HepG2 (cell line): ENCODE results near the gene FDPS. TPM values are rescaled to one million over a fixed set of nuclear protein-coding genes. Genes with fewer than 3 reads are reported as not detected.

Experiments used
- GABPA ChIP-seq, 2 experiments: IDR thresholded peaks; 2 replicates each; pipeline ENCODE4 v1.6.1; 2011 to 2016; ENCODE audit warnings: low read depth in 2 of 2, low read length in 1 of 2, missing biosample characterization in 1 of 2, missing genetic modification characterization in 1 of 2
- HOXA7 ChIP-seq: sonication (generic); formaldehyde crosslinking; IDR thresholded peaks from 2 replicates; pipeline ENCODE4 v1.8.1; 2022; ENCODE audit warnings: mild to moderate bottlenecking, missing genetic modification reagents, moderate library complexity
- MLX ChIP-seq: IDR thresholded peaks from 2 replicates; pipeline ENCODE4 v1.6.1; 2016
- NCOA2 ChIP-seq: sonication (generic); formaldehyde crosslinking; IDR thresholded peaks from 2 replicates; pipeline ENCODE4 v1.8.0; 2022; ENCODE audit warnings: inconsistent platforms
- NFYC ChIP-seq: IDR thresholded peaks from 2 replicates; pipeline ENCODE4 v1.6.1; 2016; ENCODE audit warnings: missing genetic modification reagents, missing compliant biosample characterization
- NR3C1 ChIP-seq: sonication (generic); formaldehyde crosslinking; IDR thresholded peaks from 2 replicates; pipeline ENCODE4 v1.4.0; 2020; ENCODE audit warnings: missing genetic modification reagents
- POLR2A ChIP-seq, 2 experiments: IDR thresholded peaks; 2 replicates each; pipeline ENCODE4 v1.6.1; 2011; ENCODE audit warnings: low read depth in 2 of 2, low read length in 2 of 2, mild to moderate bottlenecking in 1 of 2, moderate library complexity in 1 of 2; ENCODE audit not compliant: insufficient read depth in 1 of 2
- POLR2G ChIP-seq: fragments of 200-400 bp; formaldehyde crosslinking; IDR thresholded peaks from 2 replicates; pipeline ENCODE4 v1.6.1; 2018; ENCODE audit warnings: mild to moderate bottlenecking, low read depth, low read length, moderate library complexity
- REL ChIP-seq: sonication (generic); formaldehyde crosslinking; conservative IDR thresholded peaks from 2 replicates; pipeline ENCODE4 v1.8.0; 2022; ENCODE audit warnings: mild to moderate bottlenecking, missing genetic modification reagents, moderate library complexity
- SATB2 ChIP-seq: sonication (generic); formaldehyde crosslinking; IDR thresholded peaks from 2 replicates; pipeline ENCODE4 v1.5.0; 2020; ENCODE audit warnings: missing genetic modification reagents
- SOX13 ChIP-seq, 3 experiments: fragments of 450-650 bp in 1 of 3; sonication (generic) in 1 of 3; formaldehyde crosslinking in 1 of 3; IDR thresholded peaks in 2 of 3; conservative IDR thresholded peaks in 1 of 3; 2 replicates each; pipeline versions ENCODE4 v1.5.0 to v1.6.1; 2016 to 2020; ENCODE audit warnings: antibody characterized with exemption in 1 of 3, mild to moderate bottlenecking in 1 of 3, missing compliant biosample characterization in 1 of 3, missing genetic modification reagents in 1 of 3, moderate library complexity in 1 of 3
- SSRP1 ChIP-seq: IDR thresholded peaks from 2 replicates; pipeline ENCODE4 v1.6.1; 2016; ENCODE audit warnings: control low read depth
- TBL1XR1 ChIP-seq: fragments of 150-350 bp; IDR thresholded peaks from 2 replicates; pipeline ENCODE4 v1.6.1; 2014; ENCODE audit warnings: borderline replicate concordance, low read length; ENCODE audit not compliant: partially characterized antibody
- TCF7L2 ChIP-seq: IDR thresholded peaks from 2 replicates; pipeline ENCODE4 v1.6.1; 2011; ENCODE audit warnings: mild to moderate bottlenecking, low read depth, low read length, moderate library complexity
- ZBTB1 ChIP-seq: sonication (generic); formaldehyde crosslinking; IDR thresholded peaks from 2 replicates; pipeline ENCODE4 v1.4.0; 2020; ENCODE audit warnings: missing genetic modification reagents, borderline replicate concordance
- ZBTB42 ChIP-seq: sonication (generic); formaldehyde crosslinking; IDR thresholded peaks from 2 replicates; pipeline ENCODE4 v1.5.0; 2020; ENCODE audit warnings: mild to moderate bottlenecking, missing genetic modification reagents
- ZBTB49 ChIP-seq: sonication (generic); formaldehyde crosslinking; IDR thresholded peaks from 2 replicates; pipeline ENCODE4 v1.4.0; 2020; ENCODE audit warnings: missing genetic modification reagents, borderline replicate concordance
- ZFY ChIP-seq: sonication (generic); formaldehyde crosslinking; IDR thresholded peaks from 2 replicates; pipeline ENCODE4 v1.4.0; 2020; ENCODE audit warnings: missing genetic modification reagents
- ZNF256 ChIP-seq: sonication (generic); formaldehyde crosslinking; conservative IDR thresholded peaks from 2 replicates; pipeline ENCODE4 v1.4.0; 2020; ENCODE audit warnings: missing genetic modification reagents
- ZNF589 ChIP-seq: sonication (generic); formaldehyde crosslinking; conservative IDR thresholded peaks from 2 replicates; pipeline ENCODE4 v1.8.0; 2022; ENCODE audit warnings: mild to moderate bottlenecking, moderate library complexity, missing genetic modification reagents
- polyA plus RNA-seq, 8 experiments: library from polyadenylated mRNA; depleted of rRNA in 3 of 8; stranded (reverse) in 7 of 8; unstranded in 1 of 8; fragments of >200 nt; fragmentation: Illumina TruSeq in 4 of 8; extraction: Trizol in 4 of 8; gene quantifications; 2 replicates each; pipeline versions ENCODE4 v1.2.1 to v1.2.3, GENCODE V29; 2011 to 2016; ENCODE audit warnings: low read depth in 4 of 8, missing spikeins in 1 of 8, mixed read lengths in 1 of 8; ENCODE audit not compliant: insufficient read depth in 1 of 8
- total RNA-seq, 5 experiments: library from RNA; depleted of rRNA; stranded (reverse); fragments of >200 nt; fragmentation: Illumina TruSeq; extraction: Trizol; gene quantifications; 2 replicates each; pipeline ENCODE4 v1.2.3, GENCODE V29; 2016; ENCODE audit warnings: low read depth in 1 of 5
- TF ChIP-seq, protein P1 (sequence below): sonication (generic); formaldehyde crosslinking; conservative IDR thresholded peaks from 2 replicates; pipeline ENCODE4 v1.4.0; 2020; ENCODE audit warnings: mild to moderate bottlenecking, missing genetic modification reagents, moderate library complexity

The FDPS gene
- total and polyA plus RNA-seq, 2 of the 13 experiments (the other 11 are each of a cell fraction or from before 2014, with no cell fraction given) = 264 to 519 TPM

DNA sequence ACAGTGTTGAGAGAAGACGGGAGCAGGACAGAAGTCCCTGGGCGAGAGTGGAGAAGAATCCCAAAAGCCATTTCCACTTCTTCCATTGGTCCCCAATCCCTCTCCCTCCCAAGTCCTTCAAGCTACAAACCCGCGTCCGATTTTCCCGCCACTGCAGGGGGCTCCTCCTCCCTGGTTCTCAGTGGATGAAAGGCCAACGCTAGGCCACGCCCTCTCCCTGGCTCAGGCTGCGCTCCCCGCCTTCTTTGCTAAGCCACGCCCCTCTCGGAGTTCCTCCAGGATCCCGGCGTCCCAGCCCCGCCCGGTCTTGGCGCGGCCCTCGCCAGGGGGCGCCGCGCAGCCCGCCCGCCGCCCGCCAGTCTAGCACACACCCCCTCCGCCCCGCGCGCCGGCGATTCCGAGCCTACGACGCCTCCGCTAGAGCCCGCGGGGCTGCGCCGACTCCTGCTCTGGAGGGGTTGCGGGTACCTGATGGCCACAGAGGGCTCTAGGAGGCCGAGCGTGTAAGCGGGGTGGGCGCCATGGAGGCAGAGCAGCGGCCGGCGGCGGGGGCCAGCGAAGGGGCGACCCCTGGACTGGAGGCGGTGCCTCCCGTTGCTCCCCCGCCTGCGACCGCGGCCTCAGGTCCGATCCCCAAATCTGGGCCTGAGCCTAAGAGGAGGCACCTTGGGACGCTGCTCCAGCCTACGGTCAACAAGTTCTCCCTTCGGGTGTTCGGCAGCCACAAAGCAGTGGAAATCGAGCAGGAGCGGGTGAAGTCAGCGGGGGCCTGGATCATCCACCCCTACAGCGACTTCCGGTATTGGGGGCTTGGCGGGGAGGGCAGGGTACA lies 31.4 kb upstream of the FDPS start, which contains the start of gene HCN3 (continued):
- TF ChIP-seq ZBTB42 (CRISPR knock-in tag) = no peak
- no peak; the same call in 1 of the 2 replicates for TF ChIP-seq ZBTB1 (CRISPR knock-in tag)
- no peak for TF ChIP-seq POLR2G
- no peak for TF ChIP-seq SOX13 (IDR thresholded peaks at IDR 0.05)
- no peak for TF ChIP-seq SOX13 (CRISPR knock-in tag; conservative IDR thresholded peaks at IDR 0.05 in 1 of 2, IDR thresholded peaks at IDR 0.05 in 1 of 2)
- no peak for TF ChIP-seq SSRP1 (CRISPR knock-in tag)
- no peak for TF ChIP-seq HOXA7
- peak; percentile 74 for TF ChIP-seq NFYC (CRISPR knock-in tag)
- TF ChIP-seq NR3C1 (CRISPR knock-in tag) = no peak
- peak; percentile 19; the same call in 1 of the 2 replicates for TF ChIP-seq NCOA2 (CRISPR knock-in tag)
- TF ChIP-seq MLX (CRISPR knock-in tag) = no peak; the same call in 1 of the 2 replicates
- TF ChIP-seq, protein P1, sequence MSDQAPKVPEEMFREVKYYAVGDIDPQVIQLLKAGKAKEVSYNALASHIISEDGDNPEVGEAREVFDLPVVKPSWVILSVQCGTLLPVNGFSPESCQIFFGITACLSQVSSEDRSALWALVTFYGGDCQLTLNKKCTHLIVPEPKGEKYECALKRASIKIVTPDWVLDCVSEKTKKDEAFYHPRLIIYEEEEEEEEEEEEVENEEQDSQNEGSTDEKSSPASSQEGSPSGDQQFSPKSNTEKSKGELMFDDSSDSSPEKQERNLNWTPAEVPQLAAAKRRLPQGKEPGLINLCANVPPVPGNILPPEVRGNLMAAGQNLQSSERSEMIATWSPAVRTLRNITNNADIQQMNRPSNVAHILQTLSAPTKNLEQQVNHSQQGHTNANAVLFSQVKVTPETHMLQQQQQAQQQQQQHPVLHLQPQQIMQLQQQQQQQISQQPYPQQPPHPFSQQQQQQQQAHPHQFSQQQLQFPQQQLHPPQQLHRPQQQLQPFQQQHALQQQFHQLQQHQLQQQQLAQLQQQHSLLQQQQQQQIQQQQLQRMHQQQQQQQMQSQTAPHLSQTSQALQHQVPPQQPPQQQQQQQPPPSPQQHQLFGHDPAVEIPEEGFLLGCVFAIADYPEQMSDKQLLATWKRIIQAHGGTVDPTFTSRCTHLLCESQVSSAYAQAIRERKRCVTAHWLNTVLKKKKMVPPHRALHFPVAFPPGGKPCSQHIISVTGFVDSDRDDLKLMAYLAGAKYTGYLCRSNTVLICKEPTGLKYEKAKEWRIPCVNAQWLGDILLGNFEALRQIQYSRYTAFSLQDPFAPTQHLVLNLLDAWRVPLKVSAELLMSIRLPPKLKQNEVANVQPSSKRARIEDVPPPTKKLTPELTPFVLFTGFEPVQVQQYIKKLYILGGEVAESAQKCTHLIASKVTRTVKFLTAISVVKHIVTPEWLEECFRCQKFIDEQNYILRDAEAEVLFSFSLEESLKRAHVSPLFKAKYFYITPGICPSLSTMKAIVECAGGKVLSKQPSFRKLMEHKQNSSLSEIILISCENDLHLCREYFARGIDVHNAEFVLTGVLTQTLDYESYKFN (CRISPR knock-in tag) = peak; percentile 41
- peak; percentile 24; the same call in 1 of the 2 replicates for TF ChIP-seq ZNF589 (CRISPR knock-in tag)
- no peak for TF ChIP-seq REL (CRISPR knock-in tag)
- no peak for TF ChIP-seq ZNF256 (CRISPR knock-in tag)
- TF ChIP-seq SATB2 = no peak
- TF ChIP-seq ZBTB49 = no peak
- no peak for TF ChIP-seq GABPA (IDR thresholded peaks at IDR 0.05; ENCODE audit: low read depth, low read length)
- TF ChIP-seq GABPA (CRISPR knock-in tag; IDR thresholded peaks at IDR 0.05; ENCODE audit: low read depth) = peak; percentile 31
- no peak for TF ChIP-seq TBL1XR1
- TF ChIP-seq TCF7L2 = no peak
- no peak for TF ChIP-seq POLR2A (IDR thresholded peaks at IDR 0.05; ENCODE audit: insufficient read depth in 1 of 2, low read depth in 2 of 2, low read length in 2 of 2)
- peak; percentile 63 for TF ChIP-seq ZFY (CRISPR knock-in tag)
